ENCODE data around the gene ATOX1.

Gene ATOX1

GRCh38 chr5:151770383-151771258 lies 12.2 kb upstream of the ATOX1 start:
- DNase-seq (ENCODE audit: low read depth in 2 of 2): peak in 1 of 2 donors; percentile 48

- DNase-seq (ENCODE audit: low read depth in 2 of 2): no peak
Measured at GRCh38 chr5:151766975-151767374, 8.5 kb upstream of the ATOX1 start.

- no peak for DNase-seq (ENCODE audit: low read depth in 2 of 2)
Measured at GRCh38 chr5:151764801-151765200, 6.4 kb upstream of the ATOX1 start.

DNA sequence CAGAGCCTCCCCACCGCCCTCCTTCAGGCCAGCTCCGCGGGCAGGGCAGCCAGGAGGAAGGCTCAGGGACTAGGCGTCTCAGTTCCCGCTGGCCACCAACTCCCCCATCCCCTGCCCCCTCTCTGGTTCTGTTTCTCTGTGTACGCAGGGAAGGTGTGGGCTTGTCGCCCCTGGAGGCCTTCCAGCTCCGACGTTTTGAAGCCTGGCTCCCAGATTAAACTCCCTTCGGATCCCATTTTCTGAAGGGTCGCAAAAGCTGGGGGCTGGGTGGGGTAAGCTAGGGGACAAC lies 346 bp downstream of the ATOX1 start:
- DNase-seq (ENCODE audit: low read depth in 2 of 2): no peak

- no peak for DNase-seq (ENCODE audit: low read depth in 2 of 2)
Measured at GRCh38 chr5:151757233-151758140, 944 bp downstream of the ATOX1 start.

DNA sequence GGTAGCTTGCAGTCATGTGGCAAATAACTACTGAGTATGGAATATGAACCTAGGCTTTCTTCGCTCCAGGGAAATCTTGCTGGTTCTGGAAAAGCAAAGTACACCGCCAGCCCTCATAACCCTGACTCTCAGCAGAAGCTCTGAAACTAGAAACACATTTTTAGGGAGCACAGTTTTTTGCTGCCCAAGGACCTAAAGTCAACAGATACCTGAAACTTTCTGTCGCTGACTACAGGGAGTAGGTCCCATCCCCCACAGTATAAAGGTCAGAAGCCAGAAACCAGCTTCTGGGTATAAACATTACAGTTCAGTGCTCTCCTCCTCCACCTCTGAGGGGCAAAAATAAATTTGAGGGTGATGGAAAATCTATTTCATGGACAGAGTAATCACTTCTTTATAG lies 3.0 kb downstream of the ATOX1 start:
- DNase-seq (ENCODE audit: low read depth in 2 of 2): no peak

DNA sequence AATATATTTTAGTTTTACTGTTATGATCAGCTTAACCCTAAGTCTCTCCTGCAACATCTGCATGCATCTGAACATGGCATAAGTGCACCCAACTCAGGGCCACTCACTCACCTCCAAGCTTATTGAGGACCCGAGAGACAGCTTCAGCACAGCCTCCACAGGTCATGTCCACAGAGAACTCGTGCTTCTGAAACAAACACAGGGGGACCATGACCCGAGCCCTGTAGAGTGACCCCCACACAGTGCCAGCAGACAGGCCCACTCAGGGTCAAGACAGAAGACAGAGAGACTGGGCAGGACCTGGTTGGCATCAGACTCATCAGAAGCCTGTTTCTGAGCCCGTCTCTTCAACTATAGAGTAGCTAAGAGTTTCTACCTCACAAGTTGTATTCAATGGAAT lies 6.8 kb downstream of the ATOX1 start:
- no peak for DNase-seq (ENCODE audit: low read depth in 2 of 2)

GRCh38 chr5:151751091-151751490 lies 7.3 kb downstream of the ATOX1 start:
- DNase-seq (ENCODE audit: low read depth in 2 of 2): no peak

DNA sequence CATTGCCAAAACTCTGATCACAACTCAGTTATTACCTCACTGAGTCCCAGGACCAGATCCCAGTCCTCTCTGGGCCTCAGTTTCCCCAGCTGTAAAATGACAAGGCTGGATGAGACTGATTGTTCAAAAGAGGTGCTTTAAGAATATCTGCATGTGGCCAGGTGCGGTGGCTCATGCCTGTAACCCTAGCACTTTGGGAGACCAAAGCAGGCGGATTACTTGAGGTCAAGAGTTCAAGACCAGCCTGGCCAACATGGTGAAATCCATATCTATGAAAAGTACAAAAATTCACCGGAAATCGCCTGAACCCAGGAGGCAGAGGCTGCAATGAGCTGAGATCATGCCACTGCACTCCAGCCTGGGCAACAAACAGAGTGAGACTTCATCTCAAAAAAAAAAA lies 8.3 kb downstream of the ATOX1 start:
- no peak for DNase-seq (ENCODE audit: low read depth in 2 of 2)

- DNase-seq (ENCODE audit: low read depth in 2 of 2): peak in 1 of 2 donors; percentile 20
Measured at GRCh38 chr5:151745071-151745705, 13.2 kb downstream of the ATOX1 start.

DNA sequence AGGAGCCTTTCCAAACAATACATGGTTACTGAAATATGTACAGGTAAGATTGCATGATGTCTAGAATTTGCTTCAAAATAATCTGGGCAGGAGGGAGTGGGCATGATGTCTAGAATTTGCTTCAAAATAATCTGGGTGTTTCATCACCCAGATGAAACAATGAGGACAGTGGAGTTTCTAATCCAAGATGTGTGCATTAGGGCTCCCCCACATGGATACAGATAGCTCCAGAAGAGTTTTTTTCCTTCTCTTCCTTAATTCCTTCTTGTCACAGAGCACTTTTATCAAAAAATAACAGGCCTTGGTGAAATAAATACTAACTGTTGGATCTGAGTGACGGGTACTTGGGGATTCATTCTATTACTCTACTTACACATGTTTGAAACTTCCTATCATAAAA lies 14.9 kb downstream of the ATOX1 start:
- DNase-seq (ENCODE audit: low read depth in 2 of 2): no peak

- DNase-seq (ENCODE audit: low read depth in 2 of 2): no peak
Measured at GRCh38 chr5:151742870-151743294, 15.5 kb downstream of the ATOX1 start.

DNA sequence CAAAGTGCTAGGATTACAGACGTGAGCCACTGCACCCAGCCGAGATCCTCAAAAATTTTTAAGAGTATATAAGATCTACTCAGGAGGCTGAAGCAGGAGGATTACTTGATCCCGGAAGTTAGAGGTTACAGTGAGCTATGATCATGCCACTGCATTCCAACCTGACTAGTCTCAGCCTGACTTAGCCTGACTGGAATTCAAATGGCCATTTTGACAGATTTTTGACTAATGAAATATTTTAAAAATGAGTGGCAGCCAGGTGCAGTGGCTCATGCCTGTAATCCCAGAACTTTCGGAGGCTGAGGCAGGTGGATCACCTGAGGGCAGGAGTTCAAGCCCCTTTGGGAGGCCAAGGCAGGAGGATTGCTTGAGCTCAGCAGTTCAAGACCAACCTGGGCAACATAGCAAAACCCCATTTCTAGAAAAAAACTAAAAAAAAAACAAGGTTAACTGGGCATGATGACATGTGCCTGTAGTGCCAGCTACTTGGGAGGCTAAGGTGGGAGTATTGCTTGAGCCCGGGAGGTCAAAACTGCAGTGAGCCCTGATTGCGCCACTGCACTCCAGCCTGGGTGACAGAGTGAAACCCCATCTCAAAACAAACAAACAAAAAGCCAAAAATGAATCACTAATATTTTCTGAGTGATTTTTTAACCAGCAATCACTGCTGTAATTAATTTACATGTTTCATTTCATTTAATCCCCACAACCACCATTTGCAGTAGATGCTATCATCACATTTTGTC lies 16.6 kb downstream of the ATOX1 start:
- no peak for DNase-seq (ENCODE audit: low read depth in 2 of 2)

- no peak for DNase-seq (ENCODE audit: low read depth in 2 of 2)
Measured at GRCh38 chr5:151740958-151741373, 17.5 kb downstream of the ATOX1 start.

GRCh38 chr5:151740336-151740942 lies 18.0 kb downstream of the ATOX1 start:
- DNase-seq (ENCODE audit: low read depth in 2 of 2): peak in 1 of 2 donors; percentile 17

GRCh38 chr5:151739939-151740335 lies 18.5 kb downstream of the ATOX1 start:
- DNase-seq (ENCODE audit: low read depth in 2 of 2): no peak

- no peak for DNase-seq (ENCODE audit: low read depth in 2 of 2)
Measured at GRCh38 chr5:151739395-151739794, 19.0 kb downstream of the ATOX1 start.

DNA sequence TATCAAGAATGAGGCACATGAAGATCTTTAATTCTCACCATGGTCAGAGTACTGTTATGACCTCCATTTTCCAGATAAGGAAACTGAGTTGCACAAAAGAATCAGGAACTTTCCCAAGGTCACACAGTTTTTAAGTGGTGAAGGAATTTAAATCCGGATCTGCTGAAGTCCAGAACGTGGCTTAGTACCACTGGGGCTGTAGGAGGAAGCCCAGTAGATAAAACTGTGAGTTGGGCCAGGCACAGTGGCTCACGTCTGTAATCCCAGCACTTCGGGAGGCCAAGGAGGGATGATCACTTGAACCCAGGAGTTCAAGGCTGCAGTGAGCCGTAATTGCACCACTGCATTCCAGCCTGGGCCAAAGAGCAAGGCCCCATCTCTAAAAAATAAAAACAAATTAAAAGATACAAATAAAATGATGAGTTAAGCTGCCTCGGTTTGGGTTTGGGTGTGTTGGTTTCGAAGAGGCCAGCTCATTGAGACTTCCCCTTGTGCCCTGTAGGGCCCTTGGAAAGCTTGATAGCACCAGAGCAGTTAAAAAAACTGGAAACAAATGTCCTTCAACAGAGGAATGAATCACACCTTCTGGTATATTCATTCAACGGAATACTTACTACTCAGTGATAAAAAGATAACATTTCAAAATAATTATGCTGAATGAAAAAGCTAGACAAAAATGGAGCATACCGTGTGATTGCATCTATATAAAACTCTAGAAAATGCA lies 20.1 kb downstream of the ATOX1 start:
- DNase-seq (ENCODE audit: low read depth in 2 of 2): no peak

GRCh38 chr5:151737431-151737830 lies 21.0 kb downstream of the ATOX1 start:
- DNase-seq (ENCODE audit: low read depth in 2 of 2): no peak

GRCh38 chr5:151735646-151736045 lies 22.8 kb downstream of the ATOX1 start:
- no peak for DNase-seq (ENCODE audit: low read depth in 2 of 2)

GRCh38 chr5:151734064-151734408 lies 24.4 kb downstream of the ATOX1 start:
- DNase-seq (ENCODE audit: low read depth in 2 of 2): no peak

Measured in stimulated activated CD8-positive, alpha-beta memory T cell treated with anti-CD3 and anti-CD28 coated beads, Interleukin-2, amount 100 ng/mL, for 48 hours (primary cell).